Endothelial cell of umbilical vein (primary cell): Measurements from ENCODE around the gene SENP5. TPM values are rescaled to one million over a fixed set of nuclear protein-coding genes. Genes with fewer than 3 reads are reported as not detected.
"Not testable (repeated sequence)": the region's sequence is repeated elsewhere in the genome, so short reads cannot be mapped to it uniquely, and the experiment has no call there.

ENCODE experiments used
- BruUV-seq: library from RNA; stranded (reverse); fragments of 400-500 nt; replicated peaks from 2 replicates; lab custom pipeline; 2021; lab: Mats Ljungman, UMichigan
- CTCF ChIA-PET: fragments of 300-600, 350-600 bp; sonication (Branson Sonifier 250); formaldehyde crosslinking; loops from one replicate; lab custom pipeline; 2021; ENCODE audit warnings: antibody characterized with exemption, inconsistent platforms; lab: Charles Lee
- POLR2A ChIA-PET: fragments of 300-600, 350-600 bp; sonication (Branson Sonifier 250); formaldehyde crosslinking; loops from one replicate; lab custom pipeline; 2021; ENCODE audit warnings: antibody characterized with exemption, inconsistent platforms; lab: Charles Lee
- DNase-seq: peaks from one replicate; pipeline ENCODE4 v3.0.0-alpha.2; 2011; ENCODE audit warnings: low read depth, low spot score
- FAIRE-seq: peaks from 2 replicates; lab custom pipeline; 2011; peaks lifted over from hg19 to GRCh38; lab: Jason Lieb, UNC
- H2AFZ ChIP-seq: 2 replicates; pipeline ENCODE4 v1.6.0; 2012; ENCODE audit warnings: low read depth, low read length, control low read depth, inconsistent platforms
- H3K27ac ChIP-seq: 2 replicates; pipeline ENCODE4 v1.5.1; 2011; ENCODE audit warnings: low read depth, mild to moderate bottlenecking, control low read depth, low read length, moderate library complexity; ENCODE audit not compliant: insufficient read depth
- H3K27me3 ChIP-seq, 2 experiments: 2 replicates each; pipeline versions ENCODE4 v1.6.0 to v1.6.1; 2011; ENCODE audit warnings: low read length in 2 of 2, mixed read lengths in 1 of 2; ENCODE audit not compliant: control insufficient read depth in 2 of 2, insufficient read depth in 2 of 2
- H3K36me3 ChIP-seq, 2 experiments: 2 replicates in 1 of 2; 3 replicates in 1 of 2; pipeline ENCODE4 v1.5.1; 2011; ENCODE audit warnings: low read length in 2 of 2, mild to moderate bottlenecking in 1 of 2, moderate library complexity in 1 of 2; ENCODE audit not compliant: control insufficient read depth in 2 of 2, insufficient read depth in 2 of 2; ENCODE audit errors: extremely low read depth in 1 of 2
- H3K4me1 ChIP-seq: 3 replicates; pipeline ENCODE4 v1.5.1; 2011; ENCODE audit warnings: mild to moderate bottlenecking, low read length; ENCODE audit not compliant: control insufficient read depth, insufficient read depth; ENCODE audit errors: extremely low read depth
- H3K4me2 ChIP-seq: 2 replicates; pipeline ENCODE4 v1.6.1; 2011; ENCODE audit warnings: low read length, control low read depth, mixed read lengths; ENCODE audit not compliant: insufficient read depth
- H3K4me3 ChIP-seq, 3 experiments: fragments of 200-600 bp in 1 of 3; sonication (generic), shearing (Covaris generic) in 1 of 3; replicated peaks in 1 of 3; 2 replicates each; pipeline ENCODE4 v1.5.1; 2011 to 2016; ENCODE audit warnings: control low read depth in 3 of 3, low read length in 3 of 3, mild to moderate bottlenecking in 2 of 3, inconsistent platforms in 1 of 3, low read depth in 1 of 3, moderate library complexity in 1 of 3; ENCODE audit not compliant: insufficient read depth in 1 of 3
- H3K79me2 ChIP-seq: 2 replicates; pipeline ENCODE4 v1.6.0; 2012; ENCODE audit warnings: low read length, inconsistent platforms; ENCODE audit not compliant: control insufficient read depth, insufficient read depth
- H3K9ac ChIP-seq: replicated peaks from 2 replicates; pipeline ENCODE3; 2011; ENCODE audit warnings: low read length, control low read depth; ENCODE audit not compliant: insufficient read depth; ENCODE audit errors: extremely low read depth
- H3K9me1 ChIP-seq: replicated peaks from 3 replicates; pipeline ENCODE4 v1.6.0; 2011; ENCODE audit warnings: mild to moderate bottlenecking, low read length; ENCODE audit not compliant: control insufficient read depth, insufficient read depth; ENCODE audit errors: extremely low read depth
- H3K9me3 ChIP-seq: replicated peaks from 2 replicates; pipeline ENCODE4 v1.5.1; 2012; ENCODE audit warnings: low read length, inconsistent platforms; ENCODE audit not compliant: control insufficient read depth, insufficient read depth
- H4K20me1 ChIP-seq: replicated peaks from 2 replicates; pipeline ENCODE3; 2011; ENCODE audit warnings: mild to moderate bottlenecking, low read length; ENCODE audit not compliant: control insufficient read depth, insufficient read depth; ENCODE audit errors: extremely low read depth
- FOS ChIP-seq: IDR thresholded peaks from 2 replicates; pipeline ENCODE4 v1.6.1; 2011; ENCODE audit warnings: mild to moderate bottlenecking, low read length, moderate library complexity, borderline replicate concordance; ENCODE audit not compliant: insufficient read depth
- dilution Hi-C: fragments of 300-500 bp; cut with MboI; formaldehyde crosslinking; loops from one replicate; pipeline ENCODE4 v1.15.0; 2019; ENCODE audit warnings: low sequenced_read_pairs; ENCODE audit not compliant: extremely low pct_ligation_motif_present
- intact Hi-C: fragments of 100-400 bp; cut with micrococcal nuclease; formaldehyde crosslinking; loops from one replicate; pipeline ENCODE4 v1.10.0; 2022
- polyA plus RNA-seq, 4 experiments: library from polyadenylated mRNA; depleted of rRNA in 3 of 4; stranded (reverse) in 3 of 4; unstranded in 1 of 4; fragments of >200 nt; gene quantifications; 2 replicates each; pipeline versions ENCODE4 v1.2.1 to v1.2.3, GENCODE V29; 2011 to 2012; ENCODE audit warnings: missing spikeins in 1 of 4
- total RNA-seq: library from RNA; stranded (reverse); gene quantifications from 2 replicates; pipeline ENCODE4 v1.2.3, GENCODE V29; 2021

Gene SENP5
- total and polyA plus RNA-seq, 2 donors (not counting 3 experiments of a cell fraction or from before 2014, with no cell fraction given): 7.9 to 33.5 TPM

GRCh38 chr3:196821806-196822355 lies 45.8 kb upstream of the SENP5 start:
- H4K20me1 ChIP-seq: no peaks in the 10 kb centered on the region
- no peak overlapping the region for H3K9ac ChIP-seq
- H3K79me2 ChIP-seq: no peaks in the 10 kb centered on the region
- ChIA-PET CTCF (no interaction called here), POLR2A (no interaction called here)
- intact Hi-C loops: no loop called here
- no TSS peak for BruUV-seq
- no peaks in the 10 kb centered on the region for H3K27me3 ChIP-seq
- H3K4me2 ChIP-seq: no peak overlapping the region
- H3K27ac ChIP-seq: no peak overlapping the region
- no peak for TF ChIP-seq FOS
- no peaks in the 10 kb centered on the region for H3K4me1 ChIP-seq
- dilution Hi-C loops: no loop called here
- no peaks in the 10 kb centered on the region for H3K9me3 ChIP-seq
- H3K36me3 ChIP-seq: peaks cover 10 to 22% of the 10 kb centered on the region in 2 experiments
- DNase-seq: no peak
- no peak overlapping the region for H3K4me3 ChIP-seq
- no peak for FAIRE-seq
- H3K9me1 ChIP-seq: no peaks in the 10 kb centered on the region
- H2AFZ ChIP-seq: no peak overlapping the region

- H3K4me3 ChIP-seq, H3K36me3 ChIP-seq, H3K27me3 ChIP-seq, H3K79me2 ChIP-seq, H2AFZ ChIP-seq, H3K4me2 ChIP-seq, H4K20me1 ChIP-seq, dilution Hi-C loops, DNase-seq, H3K4me1 ChIP-seq, POLR2A ChIA-PET, H3K9ac ChIP-seq, FAIRE-seq, H3K27ac ChIP-seq, H3K9me3 ChIP-seq, H3K9me1 ChIP-seq: not testable (repeated sequence)
- BruUV-seq: TSS peak; percentile 28
- intact Hi-C loops: loop anchor here (10.0 kb wide), 1 partner anchor 355 kb away; no protein-coding TSS in a partner anchor
- CTCF ChIA-PET: interaction anchor here (1.3 kb wide), 1 partner anchor 111 kb away, joined by 3 read pairs; no protein-coding TSS in a partner anchor
These were observed 38.1 kb upstream of the SENP5 start for GRCh38 chr3:196829651-196830050.
